HEK293 (cell line): ENCODE data around the gene KCNJ9.

Experiments used
- CTCF ChIA-PET: fragments of 350-600 bp; formaldehyde crosslinking; extraction: SDS; loops from one replicate; lab custom pipeline; 2021; ENCODE audit warnings: antibody characterized with exemption; lab: Yijun Ruan, JAX
- POLR2A ChIA-PET: fragments of 300-600 bp; formaldehyde crosslinking; extraction: SDS; loops from one replicate; lab custom pipeline; 2020; ENCODE audit warnings: antibody characterized with exemption, inconsistent platforms; lab: Yijun Ruan, JAX
- H3K27ac ChIP-seq: fragments of 200-500 bp; sonication (Bioruptor generic); 2 replicates; pipeline ENCODE4 v1.5.1; 2014; ENCODE audit warnings: low read depth, low read length, control low read depth, inconsistent platforms; ENCODE audit errors: extremely low read depth
- H3K36me3 ChIP-seq, 2 experiments: fragments of 200-500 bp in 1 of 2; sonication (Bioruptor generic) in 1 of 2; 1 replicate in 1 of 2; 2 replicates in 1 of 2; pipeline ENCODE4 v1.5.1; 2014 to 2017; ENCODE audit warnings: inconsistent platforms in 2 of 2, low read length in 2 of 2; ENCODE audit not compliant: control insufficient read depth in 2 of 2, insufficient read depth in 1 of 2
- H3K4me1 ChIP-seq: fragments of 200-500 bp; sonication (Bioruptor generic); 2 replicates; pipeline ENCODE4 v1.5.1; 2014; ENCODE audit warnings: mild to moderate bottlenecking, low read length, inconsistent platforms; ENCODE audit not compliant: control insufficient read depth, insufficient read depth
- H3K4me3 ChIP-seq: 2 replicates; pipeline ENCODE4 v1.5.1; 2011; ENCODE audit warnings: low read depth, mild to moderate bottlenecking, control low read depth, low read length, moderate library complexity
- H3K9me3 ChIP-seq: fragments of 200-500 bp; sonication (Bioruptor generic); 2 replicates; pipeline ENCODE4 v1.5.1; 2014; ENCODE audit warnings: low read depth, low read length, inconsistent platforms; ENCODE audit not compliant: control insufficient read depth, insufficient read depth
- GLI4 ChIP-seq: fragments of 450-650 bp; formaldehyde crosslinking; IDR thresholded peaks from 2 replicates; pipeline ENCODE4 v1.5.1; 2016; ENCODE audit warnings: missing biosample characterization, missing genetic modification characterization
- KLF7 ChIP-seq: fragments of 450-650 bp; formaldehyde crosslinking; IDR thresholded peaks from 2 replicates; pipeline ENCODE4 v1.5.1; 2016; ENCODE audit warnings: missing biosample characterization, missing genetic modification characterization, borderline replicate concordance
- ZBTB6 ChIP-seq: fragments of 450-650 bp; formaldehyde crosslinking; IDR thresholded peaks from 2 replicates; pipeline ENCODE4 v1.5.1; 2017; ENCODE audit warnings: missing biosample characterization, missing genetic modification characterization
- ZFHX2 ChIP-seq: fragments of 450-650 bp; formaldehyde crosslinking; conservative IDR thresholded peaks from 2 replicates; pipeline ENCODE4 v1.5.1; 2016; ENCODE audit warnings: missing biosample characterization, missing genetic modification characterization
- ZNF2 ChIP-seq: fragments of 450-650 bp; formaldehyde crosslinking; IDR thresholded peaks from 2 replicates; pipeline ENCODE4 v1.5.1; 2016; ENCODE audit warnings: missing biosample characterization, missing genetic modification characterization
- ZNF292 ChIP-seq: fragments of 450-650 bp; formaldehyde crosslinking; IDR thresholded peaks from 2 replicates; pipeline ENCODE4 v1.5.1; 2016; ENCODE audit warnings: low read depth, missing biosample characterization, missing genetic modification characterization, borderline replicate concordance
- ZNF426 ChIP-seq: fragments of 450-650 bp; formaldehyde crosslinking; IDR thresholded peaks from 2 replicates; pipeline ENCODE4 v1.5.1; 2017; ENCODE audit warnings: missing biosample characterization, missing genetic modification characterization, mild to moderate bottlenecking, inconsistent platforms, moderate library complexity
- ZNF521 ChIP-seq: fragments of 450-650 bp; formaldehyde crosslinking; IDR thresholded peaks from 2 replicates; pipeline ENCODE4 v1.5.1; 2017; ENCODE audit warnings: missing biosample characterization, mild to moderate bottlenecking, missing genetic modification characterization
- ZNF561 ChIP-seq: fragments of 450-650 bp; IDR thresholded peaks from 2 replicates; pipeline ENCODE4 v1.5.1; 2018; ENCODE audit warnings: missing biosample characterization, missing genetic modification characterization, borderline replicate concordance
- ZNF629 ChIP-seq: fragments of 450-650 bp; formaldehyde crosslinking; IDR thresholded peaks from 2 replicates; pipeline ENCODE4 v1.5.1; 2017; ENCODE audit warnings: missing biosample characterization, missing genetic modification characterization
- ZNF664 ChIP-seq: fragments of 450-650 bp; formaldehyde crosslinking; IDR thresholded peaks from 2 replicates; pipeline ENCODE4 v1.5.1; 2016; ENCODE audit warnings: missing biosample characterization, missing genetic modification characterization
- ZNF768 ChIP-seq: fragments of 450-650 bp; formaldehyde crosslinking; IDR thresholded peaks from 2 replicates; pipeline ENCODE4 v1.5.1; 2018; ENCODE audit warnings: missing biosample characterization, mild to moderate bottlenecking, missing genetic modification characterization
- TF ChIP-seq, protein P1 (sequence below): fragments of 450-650 bp; formaldehyde crosslinking; IDR thresholded peaks from 2 replicates; pipeline ENCODE4 v1.5.1; 2016; ENCODE audit warnings: missing biosample characterization, missing genetic modification characterization
- TF ChIP-seq, protein P2 (sequence below): fragments of 450-650 bp; IDR thresholded peaks from 2 replicates; pipeline ENCODE4 v1.5.1; 2018; ENCODE audit warnings: missing biosample characterization, mild to moderate bottlenecking, missing genetic modification characterization
- TF ChIP-seq, protein P3 (sequence below): fragments of 450-650 bp; formaldehyde crosslinking; IDR thresholded peaks from 2 replicates; pipeline ENCODE4 v1.5.1; 2016; ENCODE audit warnings: missing biosample characterization, missing genetic modification characterization

The KCNJ9 gene

GRCh38 chr1:160040476-160040875 is 40.9 kb upstream of the KCNJ9 start:
- H3K4me3 ChIP-seq, result no peak overlapping the region

GRCh38 chr1:160043543-160043942 is 37.8 kb upstream of the KCNJ9 start:
- POLR2A ChIA-PET, result no interaction called here

More at GRCh38 chr1:160040476-160040875, 40.9 kb upstream of the KCNJ9 start:
- ChIA-PET CTCF (interaction anchor here (0.7 to 25.0 kb wide), 4 partner anchors 9 to 210 kb away, joined by 3 to 541 read pairs (median 3); partner anchors contain the start of gene KCNJ9), POLR2A (no interaction called here)
- H3K36me3 ChIP-seq, result no peaks in the 10 kb centered on the region
- no peaks in the 10 kb centered on the region for H3K4me1 ChIP-seq
- no peaks in the 10 kb centered on the region for H3K9me3 ChIP-seq
- no peak overlapping the region for H3K27ac ChIP-seq
- TF ChIP-seq ZNF521 (tag by site-specific recombination) (no peak), ZNF2 (tag by site-specific recombination) (no peak), ZNF629 (tag by site-specific recombination) (no peak), GLI4 (tag by site-specific recombination) (no peak), ZNF561 (tag by site-specific recombination) (no peak), ZNF426 (tag by site-specific recombination) (no peak), ZNF664 (no peak), KLF7 (tag by site-specific recombination) (no peak), ZFHX2 (tag by site-specific recombination) (no peak), ZNF768 (no peak), ZNF292 (tag by site-specific recombination) (no peak)
- TF ChIP-seq, protein P1, sequence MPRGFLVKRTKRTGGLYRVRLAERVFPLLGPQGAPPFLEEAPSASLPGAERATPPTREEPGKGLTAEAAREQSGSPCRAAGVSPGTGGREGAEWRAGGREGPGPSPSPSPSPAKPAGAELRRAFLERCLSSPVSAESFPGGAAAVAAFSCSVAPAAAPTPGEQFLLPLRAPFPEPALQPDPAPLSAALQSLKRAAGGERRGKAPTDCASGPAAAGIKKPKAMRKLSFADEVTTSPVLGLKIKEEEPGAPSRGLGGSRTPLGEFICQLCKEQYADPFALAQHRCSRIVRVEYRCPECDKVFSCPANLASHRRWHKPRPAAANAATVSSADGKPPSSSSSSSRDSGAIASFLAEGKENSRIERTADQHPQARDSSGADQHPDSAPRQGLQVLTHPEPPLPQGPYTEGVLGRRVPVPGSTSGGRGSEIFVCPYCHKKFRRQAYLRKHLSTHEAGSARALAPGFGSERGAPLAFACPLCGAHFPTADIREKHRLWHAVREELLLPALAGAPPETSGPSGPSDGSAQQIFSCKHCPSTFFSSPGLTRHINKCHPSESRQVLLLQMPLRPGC (tag by site-specific recombination), result no peak
- TF ChIP-seq, protein P2, sequence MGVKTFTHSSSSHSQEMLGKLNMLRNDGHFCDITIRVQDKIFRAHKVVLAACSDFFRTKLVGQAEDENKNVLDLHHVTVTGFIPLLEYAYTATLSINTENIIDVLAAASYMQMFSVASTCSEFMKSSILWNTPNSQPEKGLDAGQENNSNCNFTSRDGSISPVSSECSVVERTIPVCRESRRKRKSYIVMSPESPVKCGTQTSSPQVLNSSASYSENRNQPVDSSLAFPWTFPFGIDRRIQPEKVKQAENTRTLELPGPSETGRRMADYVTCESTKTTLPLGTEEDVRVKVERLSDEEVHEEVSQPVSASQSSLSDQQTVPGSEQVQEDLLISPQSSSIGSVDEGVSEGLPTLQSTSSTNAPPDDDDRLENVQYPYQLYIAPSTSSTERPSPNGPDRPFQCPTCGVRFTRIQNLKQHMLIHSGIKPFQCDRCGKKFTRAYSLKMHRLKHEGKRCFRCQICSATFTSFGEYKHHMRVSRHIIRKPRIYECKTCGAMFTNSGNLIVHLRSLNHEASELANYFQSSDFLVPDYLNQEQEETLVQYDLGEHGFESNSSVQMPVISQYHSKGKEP (tag by site-specific recombination), result no peak

More at GRCh38 chr1:160043543-160043942, 37.8 kb upstream of the KCNJ9 start:
- Histone ChIP-seq H3K4me3 (no peak overlapping the region), H3K36me3 (no peaks in the 10 kb centered on the region), H3K27ac (no peak overlapping the region), H3K9me3 (no peaks in the 10 kb centered on the region), H3K4me1 (no peaks in the 10 kb centered on the region)
- TF ChIP-seq, protein P3, sequence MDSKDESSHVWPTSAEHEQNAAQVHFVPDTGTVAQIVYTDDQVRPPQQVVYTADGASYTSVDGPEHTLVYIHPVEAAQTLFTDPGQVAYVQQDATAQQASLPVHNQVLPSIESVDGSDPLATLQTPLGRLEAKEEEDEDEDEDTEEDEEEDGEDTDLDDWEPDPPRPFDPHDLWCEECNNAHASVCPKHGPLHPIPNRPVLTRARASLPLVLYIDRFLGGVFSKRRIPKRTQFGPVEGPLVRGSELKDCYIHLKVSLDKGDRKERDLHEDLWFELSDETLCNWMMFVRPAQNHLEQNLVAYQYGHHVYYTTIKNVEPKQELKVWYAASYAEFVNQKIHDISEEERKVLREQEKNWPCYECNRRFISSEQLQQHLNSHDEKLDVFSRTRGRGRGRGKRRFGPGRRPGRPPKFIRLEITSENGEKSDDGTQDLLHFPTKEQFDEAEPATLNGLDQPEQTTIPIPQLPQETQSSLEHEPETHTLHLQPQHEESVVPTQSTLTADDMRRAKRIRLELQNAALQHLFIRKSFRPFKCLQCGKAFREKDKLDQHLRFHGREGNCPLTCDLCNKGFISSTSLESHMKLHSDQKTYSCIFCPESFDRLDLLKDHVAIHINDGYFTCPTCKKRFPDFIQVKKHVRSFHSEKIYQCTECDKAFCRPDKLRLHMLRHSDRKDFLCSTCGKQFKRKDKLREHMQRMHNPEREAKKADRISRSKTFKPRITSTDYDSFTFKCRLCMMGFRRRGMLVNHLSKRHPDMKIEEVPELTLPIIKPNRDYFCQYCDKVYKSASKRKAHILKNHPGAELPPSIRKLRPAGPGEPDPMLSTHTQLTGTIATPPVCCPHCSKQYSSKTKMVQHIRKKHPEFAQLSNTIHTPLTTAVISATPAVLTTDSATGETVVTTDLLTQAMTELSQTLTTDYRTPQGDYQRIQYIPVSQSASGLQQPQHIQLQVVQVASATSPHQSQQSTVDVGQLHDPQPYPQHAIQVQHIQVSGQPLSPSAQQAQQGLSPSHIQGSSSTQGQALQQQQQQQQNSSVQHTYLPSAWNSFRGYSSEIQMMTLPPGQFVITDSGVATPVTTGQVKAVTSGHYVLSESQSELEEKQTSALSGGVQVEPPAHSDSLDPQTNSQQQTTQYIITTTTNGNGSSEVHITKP (tag by site-specific recombination), result peak; percentile 90
- TF ChIP-seq ZBTB6 (tag by site-specific recombination), result no peak
- CTCF ChIA-PET, result interaction anchor here (0.6 to 25.0 kb wide), 6 partner anchors 11 to 921 kb away, joined by 3 to 541 read pairs (median 3); partner anchors contain the start of gene KCNJ9
